Body of pancreas (tissue), 4 donors: ENCODE measurements around the gene DHDH. TPM values are rescaled to one million over a fixed set of nuclear protein-coding genes. Genes with fewer than 3 reads are reported as not detected.
"Not testable (repeated sequence)": the region's sequence is repeated elsewhere in the genome, so short reads cannot be mapped to it uniquely, and the experiment has no call there.

Experiments
- ATAC-seq: fragments of 150-250 bp; one replicate; pipeline ENCODE4 v1.9.1; 2016
- DNase-seq, 4 donors: peaks; one replicate each; pipeline ENCODE4 v3.0.0-alpha.2; 2019
- H3K27ac ChIP-seq, 4 donors: fragments of 200-600 bp; sonication (generic); 1 replicate in 3 of 4; 2 replicates in 1 of 4; pipeline versions ENCODE4 v1.5.1 to v1.6.1; 2016 to 2019; ENCODE audit warnings: mild to moderate bottlenecking in 1 of 4, mixed read lengths in 1 of 4, moderate library complexity in 1 of 4
- H3K27me3 ChIP-seq, 2 donors: fragments of 200-600 bp; sonication (generic); one replicate each; pipeline ENCODE4 v1.6.0; 2016; ENCODE audit warnings: mild to moderate bottlenecking in 1 of 2
- H3K36me3 ChIP-seq, 2 donors: fragments of 200-600 bp; sonication (generic); replicated peaks in 1 of 2; 2 replicates each; pipeline ENCODE4 v1.5.1; 2016; ENCODE audit warnings: low read depth in 2 of 2; ENCODE audit not compliant: insufficient read depth in 1 of 2
- H3K4me1 ChIP-seq: fragments of 200-600 bp; sonication (generic); one replicate; pipeline ENCODE4 v1.6.0; 2016
- H3K4me3 ChIP-seq, 2 donors: fragments of 200-600 bp; sonication (generic); 1 replicate in 1 of 2; 2 replicates in 1 of 2; pipeline ENCODE4 v1.5.1; 2016 to 2019
- H3K9me3 ChIP-seq, 3 donors: fragments of 200-600 bp; sonication (generic); 1 replicate in 2 of 3; 2 replicates in 1 of 3; pipeline ENCODE4 v1.5.1; 2016
- POLR2A ChIP-seq, 3 donors: fragments of 450-650 bp; IDR thresholded peaks; one replicate each; pipeline ENCODE4 v1.6.1; 2016; ENCODE audit warnings: antibody characterized with exemption in 3 of 3, mild to moderate bottlenecking in 2 of 3
- WGBS, 2 donors: methylation state at CpG; one replicate each; pipeline ENCODE4 v1.1.5; 2017; 5-methylcytosine and 5-hydroxymethylcytosine counted together
- intact Hi-C: fragments of 100-400 bp; cut with DNase I; formaldehyde crosslinking; loops from one replicate; pipeline ENCODE4 v1.15.1; 2023
- total RNA-seq, 2 donors: library from RNA; depleted of rRNA; stranded (reverse); fragments of >200 nt; gene quantifications; one replicate each; pipeline ENCODE4 v1.1.0, GENCODE V29; 2016
- TF ChIP-seq, protein P1 (sequence below), 7 experiments: fragments of 450-650 bp in 4 of 7; fragments of 200-600 bp in 3 of 7; sonication (generic) in 3 of 7; IDR thresholded peaks; one replicate each; pipeline ENCODE4 v1.5.1; 2016 to 2019; ENCODE audit warnings: antibody characterized with exemption in 7 of 7

Gene DHDH
- total RNA-seq, 2 donors from 2014 or later = not detected

DNA sequence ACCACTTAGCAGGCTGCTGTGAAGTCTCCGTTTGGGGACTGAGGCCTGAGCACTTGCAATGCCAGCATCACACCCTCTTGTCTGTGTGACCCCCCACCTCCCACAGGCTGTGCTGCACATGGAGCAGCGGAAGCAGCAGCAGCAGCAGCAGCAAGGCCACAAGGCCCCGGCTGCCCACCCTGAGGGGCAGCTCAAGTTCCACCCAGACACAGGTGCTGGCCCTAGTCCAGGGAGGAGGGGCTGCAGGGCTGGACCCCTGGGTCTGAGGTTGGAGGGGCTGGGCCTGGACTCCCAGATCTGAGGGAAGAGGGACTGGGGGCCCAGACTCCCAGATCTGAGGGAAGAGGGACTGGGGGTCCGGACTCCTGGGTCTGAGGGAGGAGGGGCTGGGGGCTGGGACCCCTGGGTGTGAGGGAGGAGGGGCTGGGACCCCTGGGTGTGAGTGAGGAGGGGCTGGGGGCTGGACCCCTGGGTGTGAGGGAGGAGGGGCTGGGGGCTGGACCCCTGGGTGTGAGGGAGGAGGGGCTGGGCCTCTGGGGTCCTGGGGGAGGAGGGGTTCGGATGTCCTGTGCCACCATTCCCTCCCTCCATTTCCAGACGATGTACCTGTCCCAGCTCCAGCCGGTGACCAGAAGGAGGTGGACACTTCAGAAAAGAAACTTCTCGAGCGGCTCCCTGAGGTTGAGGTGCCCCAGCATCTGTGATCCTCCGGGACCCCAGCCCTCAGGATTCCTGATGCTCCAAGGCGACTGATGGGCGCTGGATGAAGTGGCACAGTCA, 11.6 kb upstream of the DHDH start:
- Histone ChIP-seq H3K27ac (no peak overlapping the region), H3K9me3 (no peaks in the 10 kb centered on the region), H3K4me1 (peaks cover 2% of the 10 kb centered on the region), H3K4me3 (no peak overlapping the region), H3K27me3 (no peaks in the 10 kb centered on the region), H3K36me3 (peaks cover 3 to 8% of the 10 kb centered on the region in 2 donors)
- no peak for TF ChIP-seq POLR2A (IDR thresholded peaks at IDR 0.05)
- TF ChIP-seq, protein P1, sequence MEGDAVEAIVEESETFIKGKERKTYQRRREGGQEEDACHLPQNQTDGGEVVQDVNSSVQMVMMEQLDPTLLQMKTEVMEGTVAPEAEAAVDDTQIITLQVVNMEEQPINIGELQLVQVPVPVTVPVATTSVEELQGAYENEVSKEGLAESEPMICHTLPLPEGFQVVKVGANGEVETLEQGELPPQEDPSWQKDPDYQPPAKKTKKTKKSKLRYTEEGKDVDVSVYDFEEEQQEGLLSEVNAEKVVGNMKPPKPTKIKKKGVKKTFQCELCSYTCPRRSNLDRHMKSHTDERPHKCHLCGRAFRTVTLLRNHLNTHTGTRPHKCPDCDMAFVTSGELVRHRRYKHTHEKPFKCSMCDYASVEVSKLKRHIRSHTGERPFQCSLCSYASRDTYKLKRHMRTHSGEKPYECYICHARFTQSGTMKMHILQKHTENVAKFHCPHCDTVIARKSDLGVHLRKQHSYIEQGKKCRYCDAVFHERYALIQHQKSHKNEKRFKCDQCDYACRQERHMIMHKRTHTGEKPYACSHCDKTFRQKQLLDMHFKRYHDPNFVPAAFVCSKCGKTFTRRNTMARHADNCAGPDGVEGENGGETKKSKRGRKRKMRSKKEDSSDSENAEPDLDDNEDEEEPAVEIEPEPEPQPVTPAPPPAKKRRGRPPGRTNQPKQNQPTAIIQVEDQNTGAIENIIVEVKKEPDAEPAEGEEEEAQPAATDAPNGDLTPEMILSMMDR (IDR thresholded peaks at IDR 0.05) = no peak
- intact Hi-C loops = no loop called here
- ATAC-seq (no peak), DNase-seq (no peak)
- WGBS, 2 donors = 86 to 88% methylated on average over 4 to 11 of the region's 12 CpGs

DNA sequence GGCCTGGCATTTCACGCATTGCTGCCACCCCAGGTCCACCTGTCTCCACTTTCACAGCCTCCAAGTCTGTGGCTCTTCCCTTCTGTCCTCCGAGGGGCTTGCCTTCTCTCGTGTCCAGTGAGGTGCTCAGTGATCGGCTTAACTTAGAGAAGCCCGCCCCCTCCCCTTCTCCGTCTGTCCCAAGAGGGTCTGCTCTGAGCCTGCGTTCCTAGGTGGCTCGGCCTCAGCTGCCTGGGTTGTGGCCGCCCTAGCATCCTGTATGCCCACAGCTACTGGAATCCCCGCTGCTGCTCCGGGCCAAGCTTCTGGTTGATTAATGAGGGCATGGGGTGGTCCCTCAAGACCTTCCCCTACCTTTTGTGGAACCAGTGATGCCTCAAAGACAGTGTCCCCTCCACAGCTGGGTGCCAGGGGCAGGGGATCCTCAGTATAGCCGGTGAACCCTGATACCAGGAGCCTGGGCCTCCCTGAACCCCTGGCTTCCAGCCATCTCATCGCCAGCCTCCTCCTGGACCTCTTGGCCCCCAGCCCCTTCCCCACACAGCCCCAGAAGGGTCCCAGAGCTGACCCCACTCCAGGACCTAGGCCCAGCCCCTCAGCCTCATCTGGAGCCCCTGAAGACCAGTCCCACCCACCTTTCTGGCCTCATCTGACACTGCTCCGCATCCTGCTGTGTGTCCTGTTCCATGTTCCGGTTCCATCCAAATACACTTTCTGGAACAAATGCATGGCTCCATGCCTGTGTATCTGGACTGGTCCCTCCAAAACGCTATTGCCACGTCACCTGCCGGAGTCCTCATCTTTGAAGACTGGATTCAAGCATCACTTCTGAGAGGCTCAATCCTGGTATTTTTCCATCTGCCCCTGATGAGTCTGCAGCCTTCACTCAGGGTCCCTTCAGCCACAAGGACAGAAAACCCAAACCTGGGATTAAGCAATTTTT, 10.7 kb upstream of the DHDH start:
- DNase-seq (no peak), ATAC-seq (no peak)
- WGBS, 2 donors = 82 to 86% methylated on average over 13 to 17 of the region's 18 CpGs
- intact Hi-C loops = no loop called here
- peaks cover 6% of the 10 kb centered on the region for H3K4me1 ChIP-seq
- no peak overlapping the region for H3K4me3 ChIP-seq
- no peak overlapping the region for H3K27ac ChIP-seq
- H3K27me3 ChIP-seq = no peaks in the 10 kb centered on the region
- H3K36me3 ChIP-seq = peaks cover 3 to 8% of the 10 kb centered on the region in 2 donors
- TF ChIP-seq, protein P1 (IDR thresholded peaks at IDR 0.05) = no peak
- no peak for TF ChIP-seq POLR2A (IDR thresholded peaks at IDR 0.05)
- H3K9me3 ChIP-seq = no peaks in the 10 kb centered on the region

DNA sequence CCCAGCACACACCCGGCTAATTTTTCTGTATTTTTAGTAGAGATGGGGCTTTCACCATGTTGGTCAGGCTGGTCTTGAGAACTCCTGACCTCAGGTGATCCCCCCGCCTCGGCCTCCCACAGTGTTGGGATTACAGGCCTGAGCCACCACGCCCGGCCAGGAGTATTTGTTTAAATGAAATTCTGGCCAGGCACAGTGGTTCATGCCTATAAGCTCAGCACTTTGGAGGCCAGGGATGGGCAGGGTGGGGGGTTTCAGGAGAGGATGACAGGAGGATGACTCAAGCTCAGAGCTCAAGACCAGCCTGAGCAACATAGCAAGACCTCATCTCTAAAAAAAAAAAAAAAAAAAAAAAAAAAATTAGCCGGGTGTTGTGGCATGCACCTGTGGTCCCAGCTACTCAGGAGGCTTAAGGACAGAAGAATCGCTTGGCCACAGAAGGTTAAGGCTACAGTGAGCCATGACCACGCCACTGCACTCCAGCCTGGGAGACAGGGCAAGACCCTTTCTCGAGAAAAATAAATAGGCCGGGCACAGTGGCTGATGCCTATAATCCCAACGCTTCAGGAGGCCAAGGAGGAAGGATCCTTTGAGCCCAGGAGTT, 8.2 kb upstream of the DHDH start:
- no peak for DNase-seq
- Histone ChIP-seq H3K27me3 (no peaks in the 10 kb centered on the region), H3K4me1 (peaks cover 6% of the 10 kb centered on the region), H3K9me3 (no peaks in the 10 kb centered on the region), H3K27ac (no peak overlapping the region), H3K36me3 (peaks cover 2 to 3% of the 10 kb centered on the region in 2 donors), H3K4me3 (no peak overlapping the region)
- TF ChIP-seq, protein P1 (IDR thresholded peaks at IDR 0.05) = no peak
- TF ChIP-seq POLR2A (IDR thresholded peaks at IDR 0.05) = no peak
- WGBS, 2 donors = 74 to 75% methylated on average over 7 to 11 of the region's 11 CpGs
- intact Hi-C loops = no loop called here
- ATAC-seq = no peak

DNA sequence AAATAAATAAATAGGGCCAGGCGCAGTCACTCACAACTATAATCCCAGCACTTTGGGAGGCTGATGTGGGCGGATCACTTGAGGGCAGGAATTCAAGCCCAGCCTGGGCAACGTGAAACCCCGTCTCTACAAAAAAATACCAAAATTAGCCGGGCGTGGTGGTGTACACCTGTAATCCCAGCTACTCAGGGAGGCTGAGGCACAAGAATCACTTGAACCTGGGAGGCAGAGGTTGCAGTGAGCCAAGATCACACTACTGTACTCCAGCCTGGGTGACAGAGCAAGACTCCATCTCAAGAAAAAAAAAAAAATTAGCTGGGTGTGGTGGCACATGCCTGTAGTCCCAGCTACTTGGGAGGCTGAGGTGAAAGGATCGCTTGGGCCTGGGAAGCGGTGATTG, 7.6 kb upstream of the DHDH start:
- H3K36me3 ChIP-seq, H3K4me3 ChIP-seq, H3K27ac ChIP-seq, DNase-seq, H3K4me1 ChIP-seq, H3K27me3 ChIP-seq, intact Hi-C loops, ATAC-seq, H3K9me3 ChIP-seq: not testable (repeated sequence)
- 77 to 89% methylated on average over 8 of the region's 8 CpGs for WGBS, 2 donors

DNA sequence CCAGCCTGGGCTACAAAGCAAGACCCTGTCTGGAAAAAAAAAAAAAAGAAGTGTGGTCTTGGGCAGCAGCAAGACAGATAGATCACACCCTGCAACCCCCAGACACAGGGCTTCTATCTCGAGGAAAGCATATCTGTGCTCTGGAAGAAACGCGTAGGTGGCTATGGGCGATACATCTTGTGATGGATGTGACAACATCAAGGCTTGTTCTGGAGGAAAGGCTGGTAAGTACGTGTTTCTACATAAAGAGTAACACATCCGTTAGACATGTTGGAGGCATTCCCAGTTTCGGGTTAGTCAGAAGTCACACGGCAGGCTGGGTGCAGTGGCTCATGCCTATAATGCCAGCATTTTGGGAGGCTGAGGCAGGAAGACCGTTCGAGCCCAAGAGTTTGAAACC, 6.6 kb upstream of the DHDH start:
- Histone ChIP-seq H3K4me3 (no peak overlapping the region), H3K27ac (no peak overlapping the region), H3K9me3 (no peaks in the 10 kb centered on the region), H3K27me3 (no peaks in the 10 kb centered on the region), H3K4me1 (peaks cover 6% of the 10 kb centered on the region), H3K36me3 (peaks cover 0 to 3% of the 10 kb centered on the region in 2 donors)
- WGBS, 2 donors = 10 to 21% methylated on average over 10 of the region's 10 CpGs
- intact Hi-C loops = no loop called here
- peak; percentile 70 for ATAC-seq
- peak; percentile 30 to 75 (median 52) for DNase-seq
- no peak for TF ChIP-seq POLR2A (IDR thresholded peaks at IDR 0.05)
- TF ChIP-seq, protein P1 (IDR thresholded peaks at IDR 0.05) = no peak

DNA sequence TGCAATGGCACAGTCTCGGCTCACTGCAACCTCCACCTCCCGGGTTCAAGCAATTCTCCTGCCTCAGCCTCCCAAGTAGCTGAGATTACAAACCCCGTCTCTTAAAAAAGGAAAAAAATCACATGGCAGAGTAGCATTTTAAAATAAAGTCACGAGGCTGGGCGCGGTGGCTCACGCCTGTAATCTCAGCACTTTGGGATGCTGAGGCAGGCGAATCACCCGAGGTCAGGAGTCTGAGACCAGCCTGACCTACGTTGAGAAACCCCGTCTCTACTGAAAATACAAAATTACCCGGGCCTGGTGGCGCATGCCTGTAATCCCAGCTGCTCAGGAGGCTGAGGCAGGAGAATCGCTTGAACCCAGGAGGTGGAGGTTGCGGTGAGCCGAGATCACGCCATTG, 5.8 kb upstream of the DHDH start:
- H3K9me3 ChIP-seq, ATAC-seq, intact Hi-C loops, H3K27me3 ChIP-seq, DNase-seq, H3K4me1 ChIP-seq, H3K27ac ChIP-seq, H3K4me3 ChIP-seq, H3K36me3 ChIP-seq: not testable (repeated sequence)
- 85 to 89% methylated on average over 15 to 17 of the region's 17 CpGs for WGBS, 2 donors
